Fibroblast of pulmonary artery (primary cell): Measurements from ENCODE around the gene ARL5A.

Experiments used
- DNase-seq: peaks from one replicate; pipeline ENCODE4 v3.0.0-alpha.2; 2010; ENCODE audit warnings: low read depth
- H3K4me3 ChIP-seq: replicated peaks from 2 replicates; pipeline ENCODE4 v1.5.1; 2011; ENCODE audit warnings: low read depth, mild to moderate bottlenecking, control low read depth, low read length, moderate library complexity
- TF ChIP-seq, protein P1 (sequence below): IDR thresholded peaks from 2 replicates; pipeline ENCODE4 v1.5.1; 2011; ENCODE audit warnings: mild to moderate bottlenecking, control low read depth, low read length, inconsistent platforms; ENCODE audit errors: missing control alignments

Gene ARL5A

DNA sequence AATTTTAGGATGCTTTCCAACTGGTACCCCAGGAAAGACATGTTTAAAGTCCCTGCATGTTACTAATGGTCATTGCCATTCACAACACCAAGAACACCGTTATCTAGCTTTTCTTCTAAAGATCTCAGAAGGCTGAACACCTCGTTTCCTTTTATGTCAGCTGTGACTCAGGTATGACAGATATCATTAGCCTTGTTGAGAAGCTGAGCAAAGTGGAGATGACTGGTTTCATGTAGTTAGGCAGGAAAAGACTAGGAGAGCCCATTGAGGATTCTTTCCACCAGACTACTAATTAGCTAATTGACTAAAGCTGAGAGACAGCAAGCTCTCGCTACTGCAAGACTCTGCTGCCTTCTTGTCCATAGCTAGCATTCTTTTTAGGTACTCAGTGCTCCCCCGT lies 32.0 kb upstream of the ARL5A start:
- DNase-seq: no peak
- TF ChIP-seq, protein P1, sequence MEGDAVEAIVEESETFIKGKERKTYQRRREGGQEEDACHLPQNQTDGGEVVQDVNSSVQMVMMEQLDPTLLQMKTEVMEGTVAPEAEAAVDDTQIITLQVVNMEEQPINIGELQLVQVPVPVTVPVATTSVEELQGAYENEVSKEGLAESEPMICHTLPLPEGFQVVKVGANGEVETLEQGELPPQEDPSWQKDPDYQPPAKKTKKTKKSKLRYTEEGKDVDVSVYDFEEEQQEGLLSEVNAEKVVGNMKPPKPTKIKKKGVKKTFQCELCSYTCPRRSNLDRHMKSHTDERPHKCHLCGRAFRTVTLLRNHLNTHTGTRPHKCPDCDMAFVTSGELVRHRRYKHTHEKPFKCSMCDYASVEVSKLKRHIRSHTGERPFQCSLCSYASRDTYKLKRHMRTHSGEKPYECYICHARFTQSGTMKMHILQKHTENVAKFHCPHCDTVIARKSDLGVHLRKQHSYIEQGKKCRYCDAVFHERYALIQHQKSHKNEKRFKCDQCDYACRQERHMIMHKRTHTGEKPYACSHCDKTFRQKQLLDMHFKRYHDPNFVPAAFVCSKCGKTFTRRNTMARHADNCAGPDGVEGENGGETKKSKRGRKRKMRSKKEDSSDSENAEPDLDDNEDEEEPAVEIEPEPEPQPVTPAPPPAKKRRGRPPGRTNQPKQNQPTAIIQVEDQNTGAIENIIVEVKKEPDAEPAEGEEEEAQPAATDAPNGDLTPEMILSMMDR: no peak
- H3K4me3 ChIP-seq: no peak overlapping the region

DNA sequence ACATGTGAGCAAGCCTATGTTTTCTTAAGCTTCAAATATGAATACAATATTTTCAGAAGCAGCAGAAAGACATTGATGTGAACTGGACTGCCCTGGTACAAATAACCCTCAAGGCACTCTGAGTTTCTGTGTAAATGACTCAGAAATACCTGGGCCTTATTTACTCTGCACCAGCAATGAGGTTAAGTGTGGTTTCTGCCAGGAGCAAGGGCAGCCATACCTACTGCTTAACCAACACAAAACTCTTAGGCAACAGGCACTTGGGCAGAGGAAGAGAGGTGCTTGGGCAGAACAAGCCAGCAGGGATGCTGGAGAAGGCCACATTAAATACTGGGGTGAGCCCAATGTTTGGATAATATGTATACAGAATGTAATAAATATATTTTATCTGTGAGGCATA lies 29.4 kb upstream of the ARL5A start:
- DNase-seq: no peak
- TF ChIP-seq, protein P1: no peak
- no peak overlapping the region for H3K4me3 ChIP-seq

DNA sequence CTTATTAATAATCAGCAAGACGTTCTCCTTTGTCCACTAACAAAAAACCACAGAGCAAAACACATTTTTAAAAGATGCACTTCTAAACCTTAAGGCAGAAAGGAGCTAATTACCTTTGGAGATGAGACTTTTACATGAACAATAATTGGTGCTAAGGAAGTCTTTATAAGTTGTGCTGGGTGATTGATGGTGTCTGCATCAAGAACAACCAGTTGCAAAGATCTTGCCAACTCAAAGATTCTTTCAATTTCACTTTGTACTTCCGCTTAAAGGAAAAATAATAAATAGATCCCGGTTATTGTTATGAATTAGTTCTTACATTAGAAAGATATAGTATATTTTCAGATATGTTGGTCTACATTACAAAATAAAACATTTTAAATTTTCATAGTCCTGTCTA lies 26.9 kb upstream of the ARL5A start:
- DNase-seq: no peak
- TF ChIP-seq, protein P1: no peak
- H3K4me3 ChIP-seq: no peak overlapping the region

DNA sequence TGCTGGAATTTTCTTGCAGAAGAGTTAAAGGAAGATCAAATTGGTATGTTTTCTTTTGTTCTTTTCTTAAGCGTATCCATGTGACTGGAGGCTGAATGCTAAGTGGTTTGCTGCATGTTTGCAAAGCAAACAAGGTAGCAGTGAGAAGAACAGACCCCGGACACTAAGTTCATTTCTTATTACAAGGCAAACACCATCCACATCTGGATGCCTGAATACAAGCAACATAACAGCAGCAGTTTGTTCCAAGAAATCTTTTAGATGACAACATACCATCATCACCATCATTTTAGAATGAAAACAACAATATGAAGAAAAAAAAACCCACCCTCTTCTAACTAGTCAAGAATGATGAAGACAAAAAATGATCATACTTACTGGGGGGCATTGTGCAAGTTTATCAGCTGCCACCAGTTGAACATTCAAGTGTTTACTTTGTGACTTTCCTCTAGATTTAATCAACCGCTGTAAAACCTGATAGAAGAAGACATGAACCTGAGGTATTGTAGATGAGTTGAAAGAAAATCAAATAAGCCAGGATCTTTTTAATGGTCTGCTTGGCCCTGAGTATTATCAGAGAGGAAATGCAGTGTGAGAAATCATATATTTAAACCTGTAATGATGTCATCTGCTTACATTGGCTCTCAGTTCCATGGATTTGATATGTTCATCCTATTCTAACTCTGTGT lies 25.0 kb upstream of the ARL5A start:
- TF ChIP-seq, protein P1: no peak
- no peak overlapping the region for H3K4me3 ChIP-seq

DNA sequence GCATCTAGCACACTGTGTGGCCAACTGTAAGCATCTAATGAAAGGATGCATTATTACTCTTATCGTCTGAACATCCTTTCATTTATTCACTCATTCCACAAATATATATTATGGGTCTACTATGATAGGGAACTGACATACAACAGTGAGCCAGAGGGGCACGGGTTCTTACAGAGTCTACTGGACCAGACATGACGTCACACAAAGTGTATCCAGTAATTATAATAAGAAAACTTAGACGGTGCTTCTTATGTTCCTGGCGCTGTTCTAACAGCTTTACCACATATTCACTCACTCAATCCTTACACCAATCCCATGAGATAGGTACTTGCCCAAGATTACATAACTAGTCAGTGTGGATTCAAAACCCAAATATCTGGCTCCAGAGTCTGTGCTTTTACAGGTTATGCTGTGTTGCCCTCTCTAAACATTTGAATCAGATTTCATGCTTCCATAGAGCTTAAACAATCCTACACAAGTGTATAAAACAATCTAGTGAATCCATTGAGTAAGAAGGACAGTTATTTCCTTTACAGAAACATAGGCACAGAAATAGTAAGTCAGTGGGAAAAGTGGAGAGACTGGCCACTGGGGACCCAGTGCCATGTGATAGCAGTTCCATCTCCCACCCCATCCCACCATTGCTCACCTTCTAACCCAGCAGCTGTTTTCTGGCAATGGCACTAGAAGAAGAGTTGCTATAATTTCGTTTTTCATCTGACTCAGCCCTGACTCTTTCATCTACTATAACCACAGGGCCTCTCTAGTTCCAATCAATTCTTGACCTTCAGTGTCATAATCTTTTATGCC lies 24.2 kb upstream of the ARL5A start:
- TF ChIP-seq, protein P1: no peak
- no peak overlapping the region for H3K4me3 ChIP-seq
- no peak for DNase-seq

More for the DNA sequence above, 25.0 kb upstream of the ARL5A start:
- no peak for DNase-seq

DNA sequence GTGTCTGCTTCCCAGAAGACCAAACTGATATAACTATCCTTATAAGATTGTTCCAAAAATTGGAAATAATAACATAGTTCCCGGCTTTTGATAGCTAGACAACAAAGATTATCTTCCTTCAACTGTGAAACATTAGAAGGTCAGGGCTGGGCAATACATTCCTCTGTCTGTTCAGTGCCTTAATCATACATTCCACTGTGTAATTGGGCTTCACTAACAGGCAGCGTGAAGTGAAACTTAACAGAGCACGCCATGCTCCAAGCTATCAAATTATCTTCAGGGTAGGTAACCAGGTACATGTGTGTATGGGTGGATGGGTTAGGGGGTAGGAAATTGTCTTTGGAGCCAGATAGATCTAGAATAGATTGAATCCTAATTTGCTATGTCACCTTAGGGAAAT lies 23.5 kb upstream of the ARL5A start:
- H3K4me3 ChIP-seq: no peak overlapping the region
- DNase-seq: no peak
- TF ChIP-seq, protein P1: no peak
